ENCODE data around the gene COL7A1.

GRCh38 chr3:48576647-48577046 lies 18.5 kb downstream of the COL7A1 start:
- no peak for TF ChIP-seq GATA3 (IDR thresholded peaks at IDR 0.05; ENCODE audit: low read depth, low read length)
- no peak for TF ChIP-seq GATA2 (IDR thresholded peaks at IDR 0.05; ENCODE audit: low read depth, low read length)

All from SH-SY5Y (cell line).